OCI-LY1 (cell line): ENCODE results near the gene TACR1.

ENCODE experiments used
- H2AFZ ChIP-seq: fragments of 200-600 bp; sonication (generic), shearing (Covaris generic); 2 replicates; pipeline ENCODE4 v1.6.0; 2014; ENCODE audit warnings: antibody characterized with exemption, mild to moderate bottlenecking, low read length
- H3F3A ChIP-seq: fragments of 200-600 bp; sonication (generic), shearing (Covaris generic); 2 replicates; pipeline ENCODE4 v1.6.0; 2014; ENCODE audit warnings: mild to moderate bottlenecking, antibody characterized with exemption, low read length, moderate library complexity; ENCODE audit not compliant: insufficient read depth
- H3K27ac ChIP-seq: fragments of 200-600 bp; sonication (generic); 2 replicates; pipeline ENCODE4 v1.5.1; 2014; ENCODE audit warnings: low read length, mixed run types, mild to moderate bottlenecking, low read depth; ENCODE audit not compliant: poor library complexity, severe bottlenecking
- H3K27me3 ChIP-seq: fragments of 200-600 bp; sonication (generic); 2 replicates; pipeline ENCODE4 v1.6.0; 2014; ENCODE audit warnings: antibody characterized with exemption, mild to moderate bottlenecking, low read length, moderate library complexity; ENCODE audit not compliant: insufficient read depth
- H3K36me3 ChIP-seq: fragments of 200-600 bp; sonication (generic); 2 replicates; pipeline ENCODE4 v1.6.1; 2014; ENCODE audit warnings: mild to moderate bottlenecking, antibody characterized with exemption, low read length, moderate library complexity, mixed read lengths; ENCODE audit not compliant: insufficient read depth
- H3K4me1 ChIP-seq: fragments of 200-600 bp; sonication (generic); 2 replicates; pipeline ENCODE4 v1.5.1; 2014; ENCODE audit warnings: mild to moderate bottlenecking, low read length, moderate library complexity; ENCODE audit not compliant: insufficient read depth, severe bottlenecking
- H3K4me2 ChIP-seq: fragments of 200-600 bp; sonication (generic), shearing (Covaris generic); 2 replicates; pipeline ENCODE4 v1.6.1; 2014; ENCODE audit warnings: low read length
- H3K4me3 ChIP-seq: fragments of 200-600 bp; sonication (generic); 2 replicates; pipeline ENCODE4 v1.5.1; 2014; ENCODE audit warnings: low read length, low read depth, mild to moderate bottlenecking, mixed read lengths; ENCODE audit not compliant: poor library complexity, severe bottlenecking
- H3K79me2 ChIP-seq: fragments of 200-600 bp; shearing (Covaris generic); 2 replicates; pipeline ENCODE4 v1.6.1; 2016; ENCODE audit warnings: mixed run types, low read length, mixed read lengths; ENCODE audit not compliant: insufficient read depth
- H3K9ac ChIP-seq: fragments of 200-600 bp; sonication (generic), shearing (Covaris generic); 2 replicates; pipeline ENCODE4 v1.6.1; 2014; ENCODE audit warnings: mild to moderate bottlenecking, low read length, mixed read lengths
- H3K9me2 ChIP-seq: fragments of 200-600 bp; sonication (generic), shearing (Covaris generic); 2 replicates; pipeline ENCODE4 v1.6.1; 2014; ENCODE audit warnings: low read depth, mild to moderate bottlenecking, low read length, mixed read lengths
- H3K9me3 ChIP-seq: fragments of 200-600 bp; shearing (Covaris generic); 2 replicates; pipeline ENCODE4 v1.6.1; 2014; ENCODE audit warnings: low read length, mixed read lengths
- H4K20me1 ChIP-seq: fragments of 200-600 bp; sonication (generic), shearing (Covaris generic); 2 replicates; pipeline ENCODE4 v1.6.0; 2016; ENCODE audit warnings: mild to moderate bottlenecking, low read length; ENCODE audit not compliant: insufficient read depth
- EZH2 ChIP-seq: fragments of 200-600 bp; sonication (generic), shearing (Covaris generic); IDR thresholded peaks from 2 replicates; pipeline ENCODE4 v1.8.0; 2017; ENCODE audit warnings: borderline replicate concordance, mixed run types, mild to moderate bottlenecking, antibody characterized with exemption, low read length, moderate library complexity, mixed read lengths
- TF ChIP-seq, protein P1 (sequence below): fragments of 200-600 bp; sonication (generic), shearing (Covaris generic); IDR thresholded peaks from 2 replicates; pipeline ENCODE4 v1.5.1; 2017; ENCODE audit warnings: mild to moderate bottlenecking, antibody characterized with exemption, low read length, moderate library complexity, mixed read lengths

Gene TACR1

GRCh38 chr2:75067506-75067905, 131.8 kb downstream of the TACR1 start:
- H3K9ac ChIP-seq = no peak overlapping the region
- H3K27ac ChIP-seq = no peak overlapping the region
- no peaks in the 10 kb centered on the region for H4K20me1 ChIP-seq
- no peak overlapping the region for H3K4me2 ChIP-seq
- no peaks in the 10 kb centered on the region for H3K9me3 ChIP-seq
- no peaks in the 10 kb centered on the region for H3K36me3 ChIP-seq
- no peaks in the 10 kb centered on the region for H3K9me2 ChIP-seq
- no peak overlapping the region for H2AFZ ChIP-seq
- no peaks in the 10 kb centered on the region for H3K4me1 ChIP-seq
- H3F3A ChIP-seq = no peaks in the 10 kb centered on the region
- H3K79me2 ChIP-seq = no peaks in the 10 kb centered on the region
- no peak overlapping the region for H3K4me3 ChIP-seq
- TF ChIP-seq EZH2 = no peak
- TF ChIP-seq, protein P1, sequence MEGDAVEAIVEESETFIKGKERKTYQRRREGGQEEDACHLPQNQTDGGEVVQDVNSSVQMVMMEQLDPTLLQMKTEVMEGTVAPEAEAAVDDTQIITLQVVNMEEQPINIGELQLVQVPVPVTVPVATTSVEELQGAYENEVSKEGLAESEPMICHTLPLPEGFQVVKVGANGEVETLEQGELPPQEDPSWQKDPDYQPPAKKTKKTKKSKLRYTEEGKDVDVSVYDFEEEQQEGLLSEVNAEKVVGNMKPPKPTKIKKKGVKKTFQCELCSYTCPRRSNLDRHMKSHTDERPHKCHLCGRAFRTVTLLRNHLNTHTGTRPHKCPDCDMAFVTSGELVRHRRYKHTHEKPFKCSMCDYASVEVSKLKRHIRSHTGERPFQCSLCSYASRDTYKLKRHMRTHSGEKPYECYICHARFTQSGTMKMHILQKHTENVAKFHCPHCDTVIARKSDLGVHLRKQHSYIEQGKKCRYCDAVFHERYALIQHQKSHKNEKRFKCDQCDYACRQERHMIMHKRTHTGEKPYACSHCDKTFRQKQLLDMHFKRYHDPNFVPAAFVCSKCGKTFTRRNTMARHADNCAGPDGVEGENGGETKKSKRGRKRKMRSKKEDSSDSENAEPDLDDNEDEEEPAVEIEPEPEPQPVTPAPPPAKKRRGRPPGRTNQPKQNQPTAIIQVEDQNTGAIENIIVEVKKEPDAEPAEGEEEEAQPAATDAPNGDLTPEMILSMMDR = no peak
- 0 out of 2 replicates have a peak, but pooled peaks cover 3% of the 10 kb centered on the region for H3K27me3 ChIP-seq

GRCh38 chr2:75066121-75066902, 133.0 kb downstream of the TACR1 start:
- Histone ChIP-seq H4K20me1 (no peaks in the 10 kb centered on the region), H3K4me2 (no peak overlapping the region), H3K79me2 (no peaks in the 10 kb centered on the region), H2AFZ (no peak overlapping the region), H3K36me3 (no peaks in the 10 kb centered on the region), H3K27me3 (no peaks in the 10 kb centered on the region), H3K9ac (no peak overlapping the region), H3K9me3 (no peaks in the 10 kb centered on the region), H3K9me2 (no peaks in the 10 kb centered on the region), H3K4me3 (no peak overlapping the region), H3F3A (no peaks in the 10 kb centered on the region), H3K4me1 (no peaks in the 10 kb centered on the region), H3K27ac (no peak overlapping the region)
- no peak for TF ChIP-seq EZH2
- TF ChIP-seq, protein P1 = no peak

GRCh38 chr2:75065402-75066008, 133.8 kb downstream of the TACR1 start:
- H3K4me3 ChIP-seq = no peak overlapping the region
- no peak overlapping the region for H2AFZ ChIP-seq

More at GRCh38 chr2:75065402-75066008, 133.8 kb downstream of the TACR1 start:
- Histone ChIP-seq H3F3A (no peaks in the 10 kb centered on the region), H3K36me3 (no peaks in the 10 kb centered on the region), H3K4me1 (no peaks in the 10 kb centered on the region), H3K79me2 (no peaks in the 10 kb centered on the region), H3K27ac (no peak overlapping the region), H3K9ac (no peak overlapping the region), H3K27me3 (no peaks in the 10 kb centered on the region), H3K9me2 (no peaks in the 10 kb centered on the region), H3K4me2 (no peak overlapping the region), H3K9me3 (no peaks in the 10 kb centered on the region), H4K20me1 (no peaks in the 10 kb centered on the region)
- TF ChIP-seq EZH2 = no peak
- TF ChIP-seq, protein P1 = no peak
